H9 (cell line): ENCODE data around the gene USP17L18. TPM values are rescaled to one million over a fixed set of nuclear protein-coding genes. Genes with fewer than 3 reads are reported as not detected.
A peak's percentile ranks its signal among the peaks of the same experiment; 100 is the strongest.
"Not testable (repeated sequence)": the region's sequence is repeated elsewhere in the genome, so short reads cannot be mapped to it uniquely, and the experiment has no call there.

Experiments used
- DNase-seq: peaks from one replicate; pipeline ENCODE4 v3.0.0-alpha.2; 2017
- H2AFZ ChIP-seq: one replicate; pipeline ENCODE4 v1.6.1; 2013; ENCODE audit warnings: mild to moderate bottlenecking, low read length, control low read depth, moderate library complexity
- H2AK5ac ChIP-seq: 2 replicates; pipeline ENCODE4 v1.6.1; 2013; ENCODE audit warnings: low read length, control low read depth, mixed read lengths; ENCODE audit not compliant: insufficient read length
- H2BK120ac ChIP-seq: one replicate; pipeline ENCODE4 v1.6.1; 2013; ENCODE audit warnings: low read depth, mild to moderate bottlenecking, low read length, control low read depth, inconsistent platforms; ENCODE audit not compliant: poor library complexity, severe bottlenecking
- H2BK12ac ChIP-seq: 2 replicates; pipeline ENCODE4 v1.6.1; 2013; ENCODE audit warnings: low read length, control low read depth, mixed read lengths, low read depth; ENCODE audit not compliant: insufficient read length
- H2BK15ac ChIP-seq: 2 replicates; pipeline ENCODE4 v1.6.1; 2013; ENCODE audit warnings: low read depth, low read length, control low read depth
- H2BK20ac ChIP-seq: one replicate; pipeline ENCODE4 v1.6.1; 2013; ENCODE audit warnings: low read depth, mild to moderate bottlenecking, low read length, control low read depth, inconsistent platforms; ENCODE audit not compliant: poor library complexity, severe bottlenecking
- H2BK5ac ChIP-seq: 2 replicates; pipeline ENCODE4 v1.6.1; 2013; ENCODE audit warnings: low read length, control low read depth, mixed read lengths; ENCODE audit not compliant: insufficient read length
- H3K14ac ChIP-seq: 2 replicates; pipeline ENCODE4 v1.6.1; 2013; ENCODE audit warnings: low read length, control low read depth; ENCODE audit not compliant: insufficient read depth
- H3K18ac ChIP-seq: 2 replicates; pipeline ENCODE4 v1.6.1; 2013; ENCODE audit warnings: low read depth, mild to moderate bottlenecking, mixed read lengths, low read length, control low read depth; ENCODE audit not compliant: insufficient read length
- H3K23ac ChIP-seq: 2 replicates; pipeline ENCODE4 v1.6.1; 2013; ENCODE audit warnings: low read length, control low read depth, mixed read lengths, low read depth; ENCODE audit not compliant: insufficient read length
- H3K23me2 ChIP-seq: 2 replicates; pipeline ENCODE4 v1.6.1; 2013; ENCODE audit warnings: low read depth, mild to moderate bottlenecking, mixed read lengths, low read length, control low read depth; ENCODE audit not compliant: insufficient read length, poor library complexity, severe bottlenecking
- H3K27ac ChIP-seq: 2 replicates; pipeline ENCODE4 v1.5.1; 2013; ENCODE audit warnings: low read length, control low read depth, mixed read lengths, low read depth; ENCODE audit not compliant: insufficient read length
- H3K27me3 ChIP-seq: 2 replicates; pipeline ENCODE4 v1.6.1; 2013; ENCODE audit warnings: low read length, control low read depth, inconsistent platforms; ENCODE audit not compliant: insufficient read depth
- H3K4ac ChIP-seq: 2 replicates; pipeline ENCODE4 v1.6.1; 2013; ENCODE audit warnings: low read depth, mild to moderate bottlenecking, control low read depth, inconsistent platforms, low read length, moderate library complexity
- H3K4me1 ChIP-seq: 2 replicates; pipeline ENCODE4 v1.6.1; 2013; ENCODE audit warnings: low read length, control low read depth, inconsistent platforms; ENCODE audit not compliant: insufficient read depth
- H3K4me2 ChIP-seq: 2 replicates; pipeline ENCODE4 v1.6.1; 2013; ENCODE audit warnings: low read length, control low read depth, mixed read lengths; ENCODE audit not compliant: insufficient read length, insufficient read depth
- H3K56ac ChIP-seq: 2 replicates; pipeline ENCODE4 v1.6.1; 2013; ENCODE audit warnings: low read depth, mild to moderate bottlenecking, mixed read lengths, low read length, control low read depth; ENCODE audit not compliant: insufficient read length
- H3K79me1 ChIP-seq: 2 replicates; pipeline ENCODE4 v1.6.1; 2013; ENCODE audit warnings: low read depth, mild to moderate bottlenecking, moderate library complexity, low read length, control low read depth, inconsistent platforms; ENCODE audit not compliant: insufficient read depth, poor library complexity, severe bottlenecking
- H3K79me2 ChIP-seq: 2 replicates; pipeline ENCODE4 v1.6.1; 2013; ENCODE audit warnings: low read length, control low read depth, inconsistent platforms; ENCODE audit not compliant: insufficient read depth
- H3K9ac ChIP-seq: 2 replicates; pipeline ENCODE4 v1.6.1; 2013; ENCODE audit warnings: low read length, control low read depth, mixed read lengths; ENCODE audit not compliant: insufficient read length; ENCODE audit errors: extremely low read depth
- H3K9me3 ChIP-seq: one replicate; pipeline ENCODE4 v1.6.1; 2013; ENCODE audit warnings: low read depth, low read length, inconsistent platforms; ENCODE audit not compliant: control insufficient read depth
- H3T11ph ChIP-seq: one replicate; pipeline ENCODE4 v1.6.1; 2013; ENCODE audit warnings: mild to moderate bottlenecking, low read length, control low read depth, inconsistent platforms
- H4K20me1 ChIP-seq: one replicate; pipeline ENCODE4 v1.6.1; 2013; ENCODE audit not compliant: control insufficient read depth, insufficient read length, insufficient read depth
- H4K5ac ChIP-seq: 2 replicates; pipeline ENCODE4 v1.6.1; 2013; ENCODE audit warnings: low read depth, mild to moderate bottlenecking, mixed read lengths, low read length, control low read depth; ENCODE audit not compliant: insufficient read length
- H4K8ac ChIP-seq: replicated peaks from 2 replicates; pipeline ENCODE4 v1.6.1; 2013; ENCODE audit warnings: low read length, control low read depth, mixed read lengths, low read depth; ENCODE audit not compliant: insufficient read length
- H4K91ac ChIP-seq: 2 replicates; pipeline ENCODE4 v1.6.1; 2013; ENCODE audit warnings: low read depth, mild to moderate bottlenecking, moderate library complexity, mixed read lengths, low read length, control low read depth; ENCODE audit not compliant: insufficient read length
- H3K27ac Mint-ChIP-seq, 3 experiments: 2 replicates in 2 of 3; 3 replicates in 1 of 3; pipeline ENCODE4 v1.8.0; 2020 to 2021; ENCODE audit warnings: mixed read lengths in 3 of 3, mild to moderate bottlenecking in 1 of 3, moderate library complexity in 1 of 3
- H3K27me3 Mint-ChIP-seq: 2 replicates; pipeline ENCODE4 v1.8.0; 2021; ENCODE audit warnings: low read depth, mild to moderate bottlenecking, moderate library complexity, mixed read lengths
- H3K36me3 Mint-ChIP-seq, 3 experiments: 2 replicates in 2 of 3; 3 replicates in 1 of 3; pipeline ENCODE4 v1.8.0; 2020 to 2021; ENCODE audit warnings: low read depth in 3 of 3, mixed read lengths in 3 of 3; ENCODE audit not compliant: insufficient read depth in 1 of 3
- H3K4me1 Mint-ChIP-seq, 2 experiments: 2 replicates each; pipeline ENCODE4 v1.8.0; 2020; ENCODE audit warnings: mixed read lengths in 2 of 2
- H3K4me3 Mint-ChIP-seq, 2 experiments: 2 replicates in 1 of 2; 3 replicates in 1 of 2; pipeline ENCODE4 v1.8.0; 2020 to 2021; ENCODE audit warnings: mild to moderate bottlenecking in 2 of 2, mixed read lengths in 2 of 2, moderate library complexity in 1 of 2
- H3K9me3 Mint-ChIP-seq, 2 experiments: 2 replicates in 1 of 2; 3 replicates in 1 of 2; pipeline ENCODE4 v1.8.0; 2020; ENCODE audit warnings: mild to moderate bottlenecking in 2 of 2, mixed read lengths in 2 of 2, moderate library complexity in 1 of 2
- WGBS: extraction: QIAGEN DNeasy Blood & Tissue Kit; methylation state at CpG from one replicate; pipeline ENCODE4 v1.1.7; 2013; ENCODE audit warnings: missing lambda C conversion rate, low lambda C conversion rate, mixed read lengths; ENCODE audit not compliant: insufficient read length; ENCODE audit errors: extremely low coverage; 5-methylcytosine and 5-hydroxymethylcytosine counted together
- long read RNA-seq: library from polyadenylated mRNA; unstranded; transcript quantifications from one replicate; pipeline ENCODE4 v2.0.0, GENCODE V29; 2020
- total RNA-seq: library from RNA; stranded (reverse); gene quantifications from 2 replicates; pipeline ENCODE4 v1.2.1, GENCODE V29; 2021

USP17L18 gene
- not detected in 2 replicates for total RNA-seq
- long read RNA-seq: 0 reads

- H3K9me3 Mint-ChIP-seq, H3K18ac ChIP-seq, H3K4me3 Mint-ChIP-seq, H3K27me3 Mint-ChIP-seq, H2BK5ac ChIP-seq, H4K5ac ChIP-seq, H3K4me2 ChIP-seq, H3K4me1 ChIP-seq, H2BK15ac ChIP-seq, H3K36me3 Mint-ChIP-seq, H3K14ac ChIP-seq, H3K4me1 Mint-ChIP-seq, H3K27ac ChIP-seq, H3K79me1 ChIP-seq, H2AK5ac ChIP-seq, H2BK20ac ChIP-seq, H3K23ac ChIP-seq, H3T11ph ChIP-seq, H3K56ac ChIP-seq, H4K20me1 ChIP-seq, H4K91ac ChIP-seq, H3K9ac ChIP-seq, H3K79me2 ChIP-seq, H3K27me3 ChIP-seq, H3K4ac ChIP-seq, H4K8ac ChIP-seq, H3K27ac Mint-ChIP-seq, H2AFZ ChIP-seq, H2BK120ac ChIP-seq, H2BK12ac ChIP-seq, H3K23me2 ChIP-seq, H3K9me3 ChIP-seq: not testable (repeated sequence)
- WGBS: no CpG with 5 or more reads among the region's 26 CpGs
- DNase-seq: peak; percentile 20
Measured at GRCh38 chr4:9247953-9248680, at the start of gene USP17L18. Gene USP17L18 (plus strand): TSS chr4:9248630. CDS start chr4:9248630, 0 bp downstream.

GRCh38 chr4:9210357-9210756 lies 38.1 kb upstream of the USP17L18 start, which contains the start of gene USP17L10:
Gene USP17L10 (plus strand): TSS chr4:9210657. CDS start chr4:9210657, 0 bp downstream.
- H3K18ac ChIP-seq, DNase-seq, H2AFZ ChIP-seq, H2AK5ac ChIP-seq, H4K8ac ChIP-seq, H3K4me2 ChIP-seq, H2BK15ac ChIP-seq, H3K27me3 ChIP-seq, H3K9me3 Mint-ChIP-seq, H3K27ac ChIP-seq, H3K36me3 Mint-ChIP-seq, H3K9ac ChIP-seq, H3K14ac ChIP-seq, H3K79me1 ChIP-seq, H3K23ac ChIP-seq, H4K20me1 ChIP-seq, H3K4me1 Mint-ChIP-seq, H3K4me1 ChIP-seq, H3K4me3 Mint-ChIP-seq, H3K4ac ChIP-seq, H2BK5ac ChIP-seq, H3K27me3 Mint-ChIP-seq, H2BK12ac ChIP-seq, H3K79me2 ChIP-seq, H2BK20ac ChIP-seq, H3T11ph ChIP-seq, H2BK120ac ChIP-seq, H3K9me3 ChIP-seq, H4K91ac ChIP-seq, H3K27ac Mint-ChIP-seq, H3K23me2 ChIP-seq, H3K56ac ChIP-seq, H4K5ac ChIP-seq: not testable (repeated sequence)
- WGBS: no CpG with 5 or more reads among the region's 13 CpGs
